H1 (cell line): Measurements from ENCODE around the gene LCORL. TPM values are rescaled to one million over a fixed set of nuclear protein-coding genes. Genes with fewer than 3 reads are reported as not detected.

Experiments
- CTCF ChIA-PET: fragments of 300-600 bp; sonication (Branson Sonifier 250); formaldehyde crosslinking; loops from one replicate; lab custom pipeline; 2021; ENCODE audit not compliant: partially characterized antibody; lab: Charles Lee
- POLR2A ChIA-PET: fragments of 300-600 bp; sonication (Branson Sonifier 250); formaldehyde crosslinking; loops from one replicate; lab custom pipeline; 2021; ENCODE audit warnings: inconsistent platforms; ENCODE audit not compliant: partially characterized antibody; lab: Charles Lee
- DNase-seq, 2 experiments: peaks; one replicate each; pipeline versions ENCODE4 v3.0.0 to v3.0.0-alpha.2; 2010 to 2022; ENCODE audit warnings: low spot score in 2 of 2, low read depth in 1 of 2, mixed read lengths in 1 of 2
- FAIRE-seq: peaks from 2 replicates; lab custom pipeline; 2011; peaks lifted over from hg19 to GRCh38; lab: Jason Lieb, UNC
- H2AFZ ChIP-seq: 2 replicates; pipeline ENCODE4 v1.8.1; 2012; ENCODE audit warnings: low read length, inconsistent platforms
- H2AK5ac ChIP-seq: 2 replicates; pipeline ENCODE4 v1.6.1; 2013; ENCODE audit warnings: low read depth, low read length
- H2BK120ac ChIP-seq: replicated peaks from 2 replicates; pipeline ENCODE3; 2013; ENCODE audit warnings: low read depth, low read length, inconsistent platforms
- H2BK12ac ChIP-seq: 2 replicates; pipeline ENCODE4 v1.6.1; 2013; ENCODE audit warnings: low read depth, low read length
- H2BK15ac ChIP-seq: 2 replicates; pipeline ENCODE4 v1.6.1; 2013; ENCODE audit warnings: low read length
- H2BK20ac ChIP-seq: 2 replicates; pipeline ENCODE4 v1.6.1; 2013; ENCODE audit warnings: low read length
- H2BK5ac ChIP-seq: 2 replicates; pipeline ENCODE4 v1.6.1; 2013; ENCODE audit warnings: low read depth, low read length
- H3K14ac ChIP-seq: 2 replicates; pipeline ENCODE4 v1.6.1; 2013; ENCODE audit warnings: inconsistent platforms; ENCODE audit not compliant: insufficient read length
- H3K18ac ChIP-seq: 2 replicates; pipeline ENCODE4 v1.6.1; 2013; ENCODE audit warnings: low read length; ENCODE audit errors: extremely low read depth
- H3K23ac ChIP-seq: 2 replicates; pipeline ENCODE4 v1.6.1; 2013; ENCODE audit warnings: inconsistent platforms; ENCODE audit not compliant: insufficient read length
- H3K23me2 ChIP-seq: 2 replicates; pipeline ENCODE4 v1.6.1; 2013; ENCODE audit warnings: low read depth, low read length
- H3K27ac ChIP-seq: 2 replicates; pipeline ENCODE4 v1.6.1; 2011; ENCODE audit warnings: low read depth, low read length, inconsistent platforms
- H3K27me3 ChIP-seq, 4 experiments: replicated peaks in 1 of 4; 1 replicate in 1 of 4; 2 replicates in 3 of 4; pipeline versions ENCODE4 v1.6.1 to v1.8.1; 2011 to 2013; ENCODE audit warnings: low read length in 3 of 4, mild to moderate bottlenecking in 3 of 4, inconsistent platforms in 2 of 4, mixed read lengths in 2 of 4, moderate library complexity in 1 of 4; ENCODE audit not compliant: control insufficient read depth in 3 of 4, insufficient read depth in 3 of 4; ENCODE audit errors: extremely low read depth in 1 of 4
- H3K36me3 ChIP-seq, 4 experiments: 2 replicates each; pipeline versions ENCODE4 v1.6.1 to v1.8.1; 2011 to 2013; ENCODE audit warnings: mild to moderate bottlenecking in 4 of 4, low read length in 3 of 4, moderate library complexity in 2 of 4, control low read depth in 1 of 4, inconsistent platforms in 1 of 4; ENCODE audit not compliant: insufficient read depth in 4 of 4, control insufficient read depth in 2 of 4
- H3K4ac ChIP-seq: replicated peaks from 2 replicates; pipeline ENCODE3; 2013; ENCODE audit warnings: low read length, low read depth, mixed read lengths, inconsistent platforms; ENCODE audit not compliant: insufficient read length
- H3K4me1 ChIP-seq, 4 experiments: replicated peaks in 1 of 4; 1 replicate in 1 of 4; 2 replicates in 3 of 4; pipeline versions ENCODE4 v1.6.1 to v1.8.1; 2011 to 2013; ENCODE audit warnings: low read length in 3 of 4, inconsistent platforms in 2 of 4, mixed read lengths in 1 of 4; ENCODE audit not compliant: insufficient read depth in 4 of 4, control insufficient read depth in 3 of 4
- H3K4me2 ChIP-seq, 2 experiments: 2 replicates each; pipeline versions ENCODE4 v1.6.1 to v1.8.1; 2011 to 2013; ENCODE audit warnings: low read depth in 2 of 2, low read length in 2 of 2, control low read depth in 1 of 2, inconsistent platforms in 1 of 2, mild to moderate bottlenecking in 1 of 2; ENCODE audit not compliant: insufficient read depth in 1 of 2
- H3K4me3 ChIP-seq, 4 experiments: fragments of 200-600, 300-600 bp in 1 of 4; sonication (generic), shearing (Covaris generic), sonication (Bioruptor Twin) in 1 of 4; 2 replicates each; pipeline versions ENCODE4 v1.5.1 to v1.8.1; 2011 to 2016; ENCODE audit warnings: low read length in 4 of 4, low read depth in 3 of 4, control low read depth in 2 of 4, inconsistent platforms in 2 of 4, mild to moderate bottlenecking in 2 of 4, mixed read lengths in 1 of 4, moderate library complexity in 1 of 4; ENCODE audit not compliant: insufficient read depth in 2 of 4; ENCODE audit errors: extremely low read depth in 1 of 4
- H3K56ac ChIP-seq: replicated peaks from 2 replicates; pipeline ENCODE3; 2013; ENCODE audit warnings: low read depth, mild to moderate bottlenecking, mixed read lengths, low read length, inconsistent platforms; ENCODE audit not compliant: insufficient read length
- H3K79me1 ChIP-seq: 2 replicates; pipeline ENCODE4 v1.6.1; 2013; ENCODE audit warnings: low read depth, low read length, control low read depth
- H3K79me2 ChIP-seq, 2 experiments: 2 replicates each; pipeline versions ENCODE4 v1.6.1 to v1.8.1; 2012 to 2013; ENCODE audit warnings: low read length in 2 of 2, mild to moderate bottlenecking in 2 of 2, inconsistent platforms in 1 of 2; ENCODE audit not compliant: insufficient read depth in 2 of 2, control insufficient read depth in 1 of 2
- H3K9ac ChIP-seq, 4 experiments: replicated peaks in 1 of 4; 1 replicate in 1 of 4; 2 replicates in 3 of 4; pipeline versions ENCODE4 v1.6.1 to v1.8.1; 2011 to 2013; ENCODE audit warnings: low read depth in 3 of 4, low read length in 3 of 4, control low read depth in 2 of 4, mild to moderate bottlenecking in 2 of 4, moderate library complexity in 2 of 4, inconsistent platforms in 1 of 4; ENCODE audit errors: extremely low read depth in 1 of 4
- H3K9me3 ChIP-seq, 2 experiments: 2 replicates each; pipeline versions ENCODE4 v1.6.1 to v1.8.1; 2012 to 2013; ENCODE audit warnings: mild to moderate bottlenecking in 2 of 2, moderate library complexity in 2 of 2, control low read depth in 1 of 2, inconsistent platforms in 1 of 2, low read depth in 1 of 2, low read length in 1 of 2, mixed read lengths in 1 of 2; ENCODE audit not compliant: insufficient read depth in 2 of 2
- H4K20me1 ChIP-seq, 2 experiments: replicated peaks in 1 of 2; 2 replicates each; pipeline versions ENCODE3 to v1.8.1; 2011 to 2013; ENCODE audit warnings: inconsistent platforms in 2 of 2, low read length in 2 of 2, mild to moderate bottlenecking in 1 of 2; ENCODE audit not compliant: insufficient read depth in 2 of 2, control insufficient read depth in 1 of 2
- H4K5ac ChIP-seq: 2 replicates; pipeline ENCODE4 v1.6.1; 2013; ENCODE audit warnings: low read length, low read depth, mixed read lengths, inconsistent platforms; ENCODE audit not compliant: insufficient read length
- H4K8ac ChIP-seq: 2 replicates; pipeline ENCODE4 v1.8.0; 2013; ENCODE audit warnings: mild to moderate bottlenecking, moderate library complexity, low read length, inconsistent platforms; ENCODE audit not compliant: insufficient read depth; ENCODE audit errors: extremely low read depth
- H4K91ac ChIP-seq: replicated peaks from 2 replicates; pipeline ENCODE3; 2013; ENCODE audit warnings: low read length, mixed read lengths, inconsistent platforms; ENCODE audit not compliant: insufficient read length
- KDM1A ChIP-seq: fragments of 200-600, 300-600 bp; sonication (generic); IDR thresholded peaks from 2 replicates; pipeline ENCODE4 v1.7.1; 2016; ENCODE audit warnings: mild to moderate bottlenecking, low read length, borderline replicate concordance
- WGBS, 2 experiments: shearing (Covaris generic) in 1 of 2; methylation state at CpG; one replicate each; pipeline versions ENCODE4 v1.1.6 to v1.1.7; 2013 to 2015; ENCODE audit warnings: low lambda C conversion rate in 2 of 2, mixed read lengths in 2 of 2, inconsistent platforms in 1 of 2, low coverage in 1 of 2, missing lambda C conversion rate in 1 of 2; ENCODE audit not compliant: insufficient replicate concordance in 2 of 2, insufficient coverage in 1 of 2, insufficient read length in 1 of 2; ENCODE audit errors: extremely low coverage in 1 of 2, missing lambda C conversion rate in 1 of 2; 5-methylcytosine and 5-hydroxymethylcytosine counted together
- polyA plus RNA-seq, 7 experiments: library from polyadenylated mRNA; depleted of rRNA in 3 of 7; stranded (reverse) in 5 of 7; unstranded in 2 of 7; fragments of >200 nt in 5 of 7; fragments of 200-250 nt in 2 of 7; gene quantifications; 1 replicate in 5 of 7; 2 replicates in 1 of 7; 4 replicates in 1 of 7; pipeline versions ENCODE4 v1.2.1 to v1.2.3, GENCODE V29; 2011 to 2013; ENCODE audit warnings: missing spikeins in 2 of 7, mixed read lengths in 2 of 7
- total RNA-seq: library from RNA; stranded (reverse); fragmentation: NEBNext Ultra II Directional; extraction: Animal tissue kit (Norgen Biotek cat#: 25700); gene quantifications from 2 replicates; pipeline ENCODE4 v1.2.1, GENCODE V29; 2021

Gene LCORL
- total and polyA plus RNA-seq, 2 of the 8 experiments (the other 6 are each of a cell fraction or from before 2014, with no cell fraction given) = 2.2 to 19.2 TPM

- Histone ChIP-seq H2AK5ac (no peak overlapping the region), H3K56ac (no peak overlapping the region), H3K23ac (no peak overlapping the region), H2BK12ac (no peak overlapping the region), H3K79me2 (peaks cover 0 to 8% of the 10 kb centered on the region in 2 experiments; a peak in 2 of 4 replicates), H3K27me3 (no peaks in the 10 kb centered on the region), H2BK120ac (no peak overlapping the region), H3K4me2 (no peak overlapping the region), H3K9me3 (no peaks in the 10 kb centered on the region), H2BK15ac (no peak overlapping the region), H3K4me1 (0 out of 7 replicates have a peak, but pooled peaks cover 0 to 3% (median 0%) of the 10 kb centered on the region in 4 experiments), H3K27ac (no peak overlapping the region), H3K36me3 (no peaks in the 10 kb centered on the region), H4K91ac (no peak overlapping the region), H2AFZ (no peak overlapping the region), H4K20me1 (no peaks in the 10 kb centered on the region), H2BK20ac (no peak overlapping the region), H3K4ac (no peak overlapping the region), H2BK5ac (no peak overlapping the region), H3K14ac (no peak overlapping the region), H4K5ac (no peak overlapping the region), H3K9ac (no peak overlapping the region), H3K79me1 (no peaks in the 10 kb centered on the region), H3K18ac (no peak overlapping the region), H4K8ac (no peak overlapping the region), H3K23me2 (no peaks in the 10 kb centered on the region), H3K4me3 (no peak overlapping the region)
- DNase-seq (no peak), FAIRE-seq (no peak)
- WGBS, 2 experiments = 92% methylated on average over 1 of the region's 1 CpG; no CpG with 5 or more reads in 1 of the 2 experiments
- TF ChIP-seq KDM1A = no peak
- CTCF ChIA-PET = no interaction called here
- POLR2A ChIA-PET = no interaction called here
Observed at GRCh38 chr4:17967078-17967477, 54.5 kb downstream of the LCORL start.
